Heart left ventricle (tissue), 16 donors: ENCODE results near the gene CLEC16A. TPM values are rescaled to one million over a fixed set of nuclear protein-coding genes. Genes with fewer than 3 reads are reported as not detected.

Source experiments
- ATAC-seq, 4 donors: fragments of 200-7000 bp; cut with Tn5 transposase; one replicate each; pipeline ENCODE4 v1.9.1; 2020 to 2022; ENCODE audit warnings: moderate library complexity in 4 of 4, mild to moderate bottlenecking in 3 of 4, moderate number of reproducible peaks in 1 of 4
- DNase-seq, 5 donors: peaks; one replicate each; pipeline ENCODE4 v3.0.0-alpha.2; 2020
- H3K27ac ChIP-seq, 12 donors: fragments of 200-600 bp; sonication (generic) in 4 of 12; one replicate each; pipeline versions ENCODE4 v1.5.0 to v1.8.0; 2016 to 2022; ENCODE audit warnings: mild to moderate bottlenecking in 2 of 12
- H3K27me3 ChIP-seq, 9 donors: fragments of 200-600 bp; sonication (generic) in 2 of 9; one replicate each; pipeline versions ENCODE4 v1.5.1 to v1.8.0; 2016 to 2022; ENCODE audit warnings: mild to moderate bottlenecking in 3 of 9
- H3K36me3 ChIP-seq, 9 donors: fragments of 200-600 bp; sonication (generic) in 2 of 9; one replicate each; pipeline versions ENCODE4 v1.5.0 to v1.8.0; 2018 to 2022; ENCODE audit warnings: mild to moderate bottlenecking in 2 of 9
- H3K4me1 ChIP-seq, 12 donors: fragments of 200-600 bp; sonication (generic) in 4 of 12; one replicate each; pipeline versions ENCODE4 v1.5.0 to v1.8.0; 2016 to 2022; ENCODE audit warnings: mild to moderate bottlenecking in 3 of 12
- H3K4me3 ChIP-seq, 12 donors: fragments of 200-600 bp; sonication (generic) in 4 of 12; one replicate each; pipeline versions ENCODE4 v1.5.0 to v1.8.0; 2017 to 2022; ENCODE audit warnings: mild to moderate bottlenecking in 9 of 12, moderate library complexity in 4 of 12
- H3K9me3 ChIP-seq, 12 donors: fragments of 200-600 bp; sonication (generic) in 4 of 12; one replicate each; pipeline versions ENCODE4 v1.5.0 to v1.8.0; 2016 to 2022; ENCODE audit warnings: mild to moderate bottlenecking in 1 of 12
- CTCF ChIP-seq, 12 donors: fragments of 200-600 bp; sonication (generic) in 4 of 12; IDR thresholded peaks; one replicate each; pipeline versions ENCODE4 v1.5.0 to v1.8.0; 2018 to 2022; ENCODE audit warnings: antibody characterized with exemption in 12 of 12, mild to moderate bottlenecking in 5 of 12
- POLR2A ChIP-seq, 2 donors: fragments of 450-650 bp; IDR thresholded peaks; one replicate each; pipeline ENCODE4 v1.6.1; 2017; ENCODE audit warnings: antibody characterized with exemption in 2 of 2, mild to moderate bottlenecking in 2 of 2, moderate library complexity in 2 of 2
- WGBS, 4 donors: extraction: QIAGEN DNeasy Blood & Tissue Kit in 2 of 4; methylation state at CpG; one replicate each; pipeline versions ENCODE4 v1.1.5 to v1.1.7; 2013 to 2018; 5-methylcytosine and 5-hydroxymethylcytosine counted together
- intact Hi-C, 10 donors: fragments of 100-400 bp; cut with DNase I; formaldehyde crosslinking; loops; one replicate each; pipeline versions ENCODE4 v1.11.1 to v1.14.2; 2022
- polyA plus RNA-seq, 2 donors: library from polyadenylated mRNA; stranded (reverse); fragments of 200-250 nt; gene quantifications; one replicate each; pipeline ENCODE4 v1.2.3, GENCODE V29; 2013
- total RNA-seq, 9 donors: library from RNA; depleted of rRNA in 2 of 9; stranded (reverse); fragments of >200 nt in 2 of 9; fragmentation: NEBNext Ultra II Directional in 3 of 9; extraction: Animal tissue kit (Norgen Biotek cat#: 25700) in 3 of 9; gene quantifications; one replicate each; pipeline versions ENCODE4 v1.1.0 to v1.2.4, GENCODE V29; 2016 to 2023
- donor health status: ischemic (EF 13 %, LVEDD 7.1; RV severe dilation, severe dysfunction).
- donor health status: healthy with polysubstance abuse.
- donor health status: DM: no; HTN: yes; CAD: no.
- donor health status: DM: no; HTN: no; CAD: no.
- donor health status: ischemic (EF 25% LVEDD 6.9; RV normal size, moderate dysfunction).
- donor health status: ischemic (EF 25% LVEDD 5.7; RV mildly dilated, moderate dysfunction).
- donor health status: healthy.
- donor health status: DM: yes; HTN: yes; CAD: no.
- donor health status: ischemic (EF 35%, LVEDD 5.7; RV mildly dilated, moderate dysfunction).
- donor health status: nonischemic (EF 11% LVEDD 7.7; RV severe dilation, severe dysfunction).
- donor health status: DM: yes; HTN: yes; CAD: no.
- donor health status: PGD.
- donor health status: ischemic (EF 29% LVEDD 5.4; RV normal size, mild dysfunction).
- donor health status: nonischemic (EF 23%, LVEDD 6.1; RV moderate dilation, normal function).

CLEC16A gene
- total and polyA plus RNA-seq, 11 donors: 13.8 to 41.1 (median 23.7) TPM

GRCh38 chr16:11023262-11024039, 79.1 kb downstream of the CLEC16A start:
- TF ChIP-seq CTCF (IDR thresholded peaks at IDR 0.05) (no peak), POLR2A (IDR thresholded peaks at IDR 0.05) (no peak)
- peaks cover 0 to 37% (median 18%) of the 10 kb centered on the region in 12 donors for H3K9me3 ChIP-seq
- peaks cover 0 to 17% (median 1%) of the 10 kb centered on the region in 12 donors for H3K4me1 ChIP-seq
- ATAC-seq (peak in 2 of 4 donors; percentile 59 to 60), DNase-seq (no peak)
- H3K27me3 ChIP-seq: no peaks in the 10 kb centered on the region
- no peak overlapping the region for H3K4me3 ChIP-seq
- WGBS, 4 donors: 76 to 88% (median 82%) methylated on average over 3 of the region's 3 CpGs
- no peak overlapping the region for H3K27ac ChIP-seq
- peaks cover 0 to 65% (median 47%) of the 10 kb centered on the region in 9 donors for H3K36me3 ChIP-seq
- intact Hi-C loops: no loop called here

- Histone ChIP-seq H3K4me3 (no peak overlapping the region), H3K9me3 (peaks cover 0 to 46% (median 20%) of the 10 kb centered on the region in 12 donors), H3K36me3 (peaks cover 0 to 75% (median 49%) of the 10 kb centered on the region in 9 donors), H3K27me3 (no peaks in the 10 kb centered on the region), H3K4me1 (peaks cover 0 to 17% (median 1%) of the 10 kb centered on the region in 12 donors), H3K27ac (peak overlapping the region in 1 of 12 donors; percentile 19)
- WGBS, 4 donors: 91 to 97% (median 93%) methylated on average over 9 of the region's 9 CpGs
- intact Hi-C loops: no loop called here
- peak in 1 of 4 donors; percentile 20 for ATAC-seq
- no peak for TF ChIP-seq CTCF (IDR thresholded peaks at IDR 0.05)
- TF ChIP-seq POLR2A (IDR thresholded peaks at IDR 0.05): no peak
- no peak for DNase-seq
Observed at GRCh38 chr16:11024333-11025053, 80.1 kb downstream of the CLEC16A start.

GRCh38 chr16:11025120-11025531, 80.8 kb downstream of the CLEC16A start:
- DNase-seq (no peak), ATAC-seq (no peak)
- intact Hi-C loops: no loop called here
- H3K4me1 ChIP-seq: peaks cover 0 to 17% (median 1%) of the 10 kb centered on the region in 12 donors
- no peak for TF ChIP-seq CTCF (IDR thresholded peaks at IDR 0.05)
- no peak for TF ChIP-seq POLR2A (IDR thresholded peaks at IDR 0.05)
- peak overlapping the region in 1 of 12 donors; percentile 19 for H3K27ac ChIP-seq
- peaks cover 0 to 77% (median 47%) of the 10 kb centered on the region in 9 donors for H3K36me3 ChIP-seq
- H3K9me3 ChIP-seq: peaks cover 0 to 46% (median 20%) of the 10 kb centered on the region in 12 donors
- no peaks in the 10 kb centered on the region for H3K27me3 ChIP-seq
- no peak overlapping the region for H3K4me3 ChIP-seq
- 62 to 80% (median 72%) methylated on average over 3 of the region's 3 CpGs for WGBS, 4 donors

- peaks cover 0 to 65% (median 29%) of the 10 kb centered on the region in 9 donors for H3K36me3 ChIP-seq
- peaks cover 0 to 41% (median 27%) of the 10 kb centered on the region in 12 donors for H3K4me1 ChIP-seq
- H3K27me3 ChIP-seq: no peaks in the 10 kb centered on the region
- no peak overlapping the region for H3K27ac ChIP-seq
- DNase-seq: no peak
- no peak for TF ChIP-seq CTCF (IDR thresholded peaks at IDR 0.05)
- TF ChIP-seq POLR2A (IDR thresholded peaks at IDR 0.05): no peak
- ATAC-seq: no peak
- peaks cover 0 to 44% (median 20%) of the 10 kb centered on the region in 12 donors for H3K9me3 ChIP-seq
- intact Hi-C loops: loop anchor here in 1 of 10 donors (10.0 kb wide), 1 partner anchor 225 kb away; the partner anchor contains the start of gene SOCS1
- no peak overlapping the region for H3K4me3 ChIP-seq
Observed at GRCh38 chr16:11029948-11030347, 85.6 kb downstream of the CLEC16A start.
